DOHH2 (cell line): Measurements from ENCODE around the gene SYTL1.

Experiments
- EZH2phosphoT487 ChIP-seq: fragments of 200-600 bp; sonication (generic); IDR thresholded peaks from 2 replicates; pipeline ENCODE4 v1.6.1; 2017; ENCODE audit warnings: borderline replicate concordance, mild to moderate bottlenecking, antibody characterized with exemption, low read length, moderate library complexity, mixed read lengths
- TF ChIP-seq, protein P1 (sequence below): fragments of 200-600 bp; sonication (generic); IDR thresholded peaks from one replicate; pipeline ENCODE4 v1.5.1; 2014; ENCODE audit warnings: antibody characterized with exemption, mild to moderate bottlenecking, low read depth, low read length; ENCODE audit not compliant: poor library complexity, severe bottlenecking

DNA sequence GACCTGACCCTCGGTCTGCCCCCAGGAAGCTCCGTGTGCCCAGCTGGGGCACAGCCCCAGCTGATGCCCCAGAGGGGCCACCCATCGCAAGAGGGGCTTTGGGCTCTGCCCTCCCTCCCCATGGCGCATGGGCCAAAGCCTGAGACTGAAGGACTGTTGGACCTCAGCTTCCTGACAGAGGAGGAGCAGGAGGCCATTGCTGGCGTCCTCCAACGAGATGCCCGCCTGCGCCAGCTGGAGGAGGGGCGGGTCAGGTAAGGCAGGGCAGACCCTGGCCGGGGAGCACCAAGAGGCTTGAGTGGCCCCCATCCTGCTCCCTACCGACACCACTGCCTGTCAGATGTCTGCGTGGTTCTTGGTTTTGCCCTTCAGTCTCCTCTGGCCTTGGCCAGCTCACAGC, 3.5 kb downstream of the SYTL1 start:
- TF ChIP-seq, protein P1, sequence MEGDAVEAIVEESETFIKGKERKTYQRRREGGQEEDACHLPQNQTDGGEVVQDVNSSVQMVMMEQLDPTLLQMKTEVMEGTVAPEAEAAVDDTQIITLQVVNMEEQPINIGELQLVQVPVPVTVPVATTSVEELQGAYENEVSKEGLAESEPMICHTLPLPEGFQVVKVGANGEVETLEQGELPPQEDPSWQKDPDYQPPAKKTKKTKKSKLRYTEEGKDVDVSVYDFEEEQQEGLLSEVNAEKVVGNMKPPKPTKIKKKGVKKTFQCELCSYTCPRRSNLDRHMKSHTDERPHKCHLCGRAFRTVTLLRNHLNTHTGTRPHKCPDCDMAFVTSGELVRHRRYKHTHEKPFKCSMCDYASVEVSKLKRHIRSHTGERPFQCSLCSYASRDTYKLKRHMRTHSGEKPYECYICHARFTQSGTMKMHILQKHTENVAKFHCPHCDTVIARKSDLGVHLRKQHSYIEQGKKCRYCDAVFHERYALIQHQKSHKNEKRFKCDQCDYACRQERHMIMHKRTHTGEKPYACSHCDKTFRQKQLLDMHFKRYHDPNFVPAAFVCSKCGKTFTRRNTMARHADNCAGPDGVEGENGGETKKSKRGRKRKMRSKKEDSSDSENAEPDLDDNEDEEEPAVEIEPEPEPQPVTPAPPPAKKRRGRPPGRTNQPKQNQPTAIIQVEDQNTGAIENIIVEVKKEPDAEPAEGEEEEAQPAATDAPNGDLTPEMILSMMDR: no peak
- no peak for TF ChIP-seq EZH2phosphoT487
